NOMO-1 treated with dmso at 0.1 percent for 144 hours (cell line): Measurements from ENCODE around the gene LRRC55.
"Not testable (repeated sequence)": the region's sequence is repeated elsewhere in the genome, so short reads cannot be mapped to it uniquely, and the experiment has no call there.

Source experiments
- DNase-seq: peaks from one replicate; lab custom pipeline; 2025; ENCODE audit not compliant: unreplicated experiment; lab: John Stamatoyannopoulos, UW

Gene LRRC55

DNA sequence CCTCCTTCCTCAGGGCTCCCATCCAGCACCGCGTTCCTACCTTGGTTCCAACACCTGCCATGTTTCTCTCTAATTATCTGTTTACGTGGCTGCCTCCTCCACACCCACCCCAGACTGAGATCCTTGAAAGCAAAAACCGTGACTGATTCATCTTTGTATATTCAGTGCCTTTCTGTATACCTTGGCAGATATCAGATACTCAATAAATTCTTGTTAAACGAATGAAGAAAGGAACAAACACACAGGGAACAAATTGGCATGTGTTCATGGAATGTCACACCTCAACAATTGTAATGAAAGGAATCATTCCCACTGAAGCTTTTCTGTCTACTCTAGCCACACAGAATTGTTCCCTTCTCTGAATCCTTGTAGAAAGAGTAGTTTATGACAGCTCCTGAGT, 20.4 kb upstream of the LRRC55 start:
- DNase-seq, result no peak

DNA sequence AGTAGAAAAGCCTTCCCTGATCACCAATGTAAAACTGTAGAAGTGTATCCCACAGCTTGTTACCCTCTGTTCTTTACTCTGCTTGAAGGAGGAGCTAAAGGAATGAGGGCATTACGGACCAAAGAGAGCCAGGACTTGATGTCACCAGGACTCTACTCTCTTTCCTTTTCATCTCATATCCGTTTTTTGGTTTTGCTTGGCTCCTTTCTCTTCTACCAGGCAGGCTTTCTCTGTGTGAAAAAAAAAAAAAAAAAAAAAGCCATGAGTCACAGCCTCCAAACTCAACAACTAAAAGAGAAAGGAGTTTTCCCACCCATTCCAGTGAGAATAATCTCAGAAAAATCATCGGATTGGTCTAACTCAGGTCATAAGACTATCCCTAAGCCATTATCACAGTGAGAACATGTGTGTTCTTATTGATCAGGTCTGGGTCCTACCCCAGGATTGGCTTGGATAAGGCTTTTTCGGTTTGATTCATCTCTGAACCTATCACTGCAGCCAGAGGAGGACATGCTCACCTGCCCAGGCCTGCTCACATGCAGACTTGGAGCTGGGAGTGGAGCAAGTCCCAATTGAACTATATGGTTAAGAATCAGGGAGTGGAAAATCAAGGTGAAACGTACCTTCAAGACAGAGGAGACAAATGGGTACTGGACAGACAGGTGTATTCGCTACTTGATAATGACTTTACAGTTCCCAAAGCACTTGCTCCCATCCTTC, 19.4 kb upstream of the LRRC55 start:
- DNase-seq, result no peak

- DNase-seq, result no peak
Observed at GRCh38 chr11:57163160-57163868, 18.4 kb upstream of the LRRC55 start.

GRCh38 chr11:57164317-57164716, 17.4 kb upstream of the LRRC55 start:
- DNase-seq, result no peak

- DNase-seq, result no peak
Observed at GRCh38 chr11:57167125-57167846, 14.5 kb upstream of the LRRC55 start.

- not testable (repeated sequence) for DNase-seq
Observed at GRCh38 chr11:57169732-57170313, 11.9 kb upstream of the LRRC55 start.

DNA sequence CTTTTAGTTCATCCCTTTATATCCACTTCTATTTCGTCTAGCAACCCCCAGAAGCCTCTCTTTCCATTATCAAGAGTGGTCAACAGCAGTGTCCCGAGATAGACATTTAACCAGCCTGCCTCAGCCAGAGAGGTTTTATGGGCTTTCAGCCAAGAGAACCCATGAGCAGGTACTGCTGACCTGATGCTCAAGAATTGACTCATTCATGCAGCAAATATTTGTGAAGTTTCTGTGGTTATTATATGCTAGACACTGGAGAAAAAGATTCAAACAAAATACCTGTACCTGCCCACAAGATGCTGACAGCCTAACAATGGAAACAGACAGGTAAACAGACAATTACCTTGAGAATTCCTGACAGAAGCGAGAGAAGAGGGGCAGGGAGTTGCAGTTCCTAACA, 9.7 kb upstream of the LRRC55 start:
- no peak for DNase-seq

GRCh38 chr11:57174656-57175055, 7.1 kb upstream of the LRRC55 start:
- no peak for DNase-seq

GRCh38 chr11:57175478-57175877, 6.3 kb upstream of the LRRC55 start:
- DNase-seq, result no peak

- DNase-seq, result no peak
Observed at GRCh38 chr11:57178334-57178733, 3.4 kb upstream of the LRRC55 start.

- no peak for DNase-seq
Observed at GRCh38 chr11:57179681-57180080, 2.1 kb upstream of the LRRC55 start.

DNA sequence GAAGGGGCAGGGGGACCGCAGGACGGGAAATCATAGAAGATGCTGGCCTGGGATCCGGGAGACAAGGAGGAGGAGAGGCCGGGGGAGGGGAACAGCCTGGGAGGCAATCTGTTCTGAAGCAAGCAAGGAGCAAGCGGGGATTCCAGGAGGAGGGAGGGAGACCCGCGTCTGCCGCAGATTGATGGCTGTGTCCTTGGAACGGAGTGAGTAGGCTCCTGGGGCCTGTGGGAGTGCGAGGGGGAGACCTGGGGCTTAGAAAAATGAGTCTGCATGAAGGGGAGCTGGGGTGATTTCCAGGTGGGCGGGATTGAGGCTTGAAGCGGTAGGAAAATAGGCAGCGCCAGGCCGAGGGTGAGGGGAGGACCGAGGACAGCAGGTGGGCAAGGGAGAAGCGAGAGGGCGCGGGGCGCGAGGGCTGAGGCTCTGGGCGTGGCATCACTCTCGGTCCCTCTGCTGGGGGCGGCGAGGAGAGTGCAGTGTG, 1.6 kb upstream of the LRRC55 start:
- DNase-seq, result no peak

DNA sequence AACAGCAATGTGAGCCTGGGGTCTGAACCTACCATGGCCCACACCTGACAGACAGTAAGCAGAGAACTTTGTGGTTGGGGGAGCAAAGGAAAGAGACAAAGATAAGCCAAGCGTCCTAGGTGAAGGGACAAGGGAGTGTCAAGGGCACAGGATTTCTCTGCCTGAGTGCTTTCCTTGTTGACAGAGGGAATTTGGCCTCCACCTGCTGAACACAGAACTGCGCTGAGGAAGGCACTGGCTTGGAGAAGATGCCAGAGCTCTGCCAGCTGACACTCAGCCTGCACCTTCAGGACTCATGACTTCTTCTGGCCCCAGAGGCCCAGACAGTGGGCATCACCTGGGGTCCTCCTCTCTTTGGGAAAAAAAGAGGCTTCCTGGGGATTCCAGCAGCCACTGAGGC, 789 bp upstream of the LRRC55 start:
- no peak for DNase-seq

- DNase-seq, result no peak
Observed at GRCh38 chr11:57182896-57183295, 1.1 kb downstream of the LRRC55 start.

DNA sequence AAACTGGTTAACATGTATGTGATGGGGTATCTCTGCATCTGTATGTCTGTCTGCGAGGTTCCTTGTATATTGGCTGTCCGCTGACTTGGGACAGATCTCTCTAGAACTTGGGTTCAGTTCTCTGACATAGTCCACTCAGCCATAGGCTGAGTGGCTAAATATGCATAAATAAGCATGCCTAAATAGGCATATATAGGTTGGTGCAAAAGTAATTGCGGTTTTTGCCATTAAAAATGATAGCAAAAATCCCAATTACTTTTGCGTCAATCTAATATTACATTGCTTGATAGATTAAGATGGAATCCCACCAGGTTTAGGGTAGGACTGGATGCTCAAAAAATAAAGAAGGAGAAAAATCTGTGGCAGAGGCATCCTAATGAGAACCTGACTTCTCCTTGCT, 8.8 kb downstream of the LRRC55 start:
- no peak for DNase-seq

DNA sequence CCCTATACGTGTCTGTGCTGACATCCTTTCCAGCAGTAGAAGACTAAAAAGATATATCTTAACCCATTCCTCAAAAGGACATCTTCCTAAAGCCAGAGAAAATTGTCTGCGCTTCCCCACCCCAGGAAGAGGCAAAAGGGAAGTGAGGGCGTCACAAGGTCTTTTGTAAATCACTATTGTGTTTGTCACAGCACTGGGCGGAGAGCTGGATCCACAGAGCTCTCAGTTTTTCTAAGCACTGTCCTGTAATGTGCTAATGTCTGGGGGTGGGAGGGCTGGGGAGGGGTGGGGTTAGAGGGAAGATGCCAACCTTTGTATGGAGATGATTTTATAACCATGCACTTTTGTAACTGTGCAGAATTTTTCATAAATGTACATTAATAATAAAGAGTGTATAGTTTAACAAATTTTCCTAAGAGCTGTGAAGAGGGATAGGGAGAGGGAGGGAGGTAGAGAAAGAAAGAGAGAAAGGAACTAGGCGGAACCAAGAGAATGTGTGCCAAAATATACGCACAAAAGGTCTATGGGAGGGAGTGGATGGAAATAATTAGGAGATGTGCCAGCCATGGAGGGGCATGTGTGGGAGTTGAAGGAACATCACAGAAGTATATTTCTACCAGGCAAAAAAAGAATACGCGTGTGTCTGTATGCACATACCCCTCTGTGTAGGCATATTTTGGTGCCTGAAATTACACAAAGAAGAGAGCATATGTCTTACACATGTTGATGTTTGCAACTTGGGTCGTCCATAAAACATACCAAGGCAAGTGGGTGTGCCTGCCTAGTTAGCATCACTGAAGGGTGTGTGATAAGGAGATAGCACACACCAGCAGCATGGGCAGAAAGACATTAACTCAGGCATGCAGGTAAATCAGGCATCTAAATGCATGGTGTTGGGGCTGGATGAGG, 9.8 kb downstream of the LRRC55 start:
- DNase-seq, result no peak

- no peak for DNase-seq
Observed at GRCh38 chr11:57192316-57192715, 10.6 kb downstream of the LRRC55 start.

DNA sequence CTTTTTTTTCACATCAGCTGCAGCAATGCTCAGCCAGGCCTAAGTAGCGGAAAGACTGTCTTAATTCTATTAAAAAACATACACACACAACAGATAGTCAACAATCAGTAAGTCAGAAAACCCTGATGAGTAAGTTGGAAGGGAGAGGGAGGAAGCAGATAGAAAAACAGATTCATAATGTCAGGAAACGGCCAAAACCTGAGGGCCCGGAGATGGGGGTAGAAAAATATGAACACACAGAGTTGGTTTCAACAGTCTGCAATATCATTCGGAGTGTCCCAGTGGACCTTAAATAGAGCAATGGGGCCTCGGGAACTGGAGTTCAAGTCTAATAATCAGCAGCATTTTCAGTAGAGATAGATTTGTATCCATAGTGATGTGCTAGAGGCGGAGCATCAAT, 14.8 kb downstream of the LRRC55 start:
- no peak for DNase-seq

DNA sequence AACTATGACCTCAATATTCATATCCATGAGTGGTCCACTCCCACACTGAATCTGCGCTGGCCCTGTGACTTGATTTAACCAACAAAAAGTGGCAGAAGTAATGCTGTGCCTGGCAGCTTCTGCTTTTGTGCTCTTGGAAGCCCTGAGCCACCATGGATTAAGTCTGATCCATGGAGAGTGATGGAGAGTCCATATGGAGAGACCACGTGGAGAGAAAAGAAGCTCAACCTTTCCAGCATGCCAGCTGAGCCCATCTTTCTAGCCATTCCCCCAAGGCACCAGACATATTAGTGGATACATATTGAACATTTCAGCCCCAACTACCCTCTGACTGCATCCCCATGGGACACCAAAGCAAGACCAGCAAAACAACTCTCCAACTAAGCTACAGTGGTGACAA, 16.0 kb downstream of the LRRC55 start:
- no peak for DNase-seq

DNA sequence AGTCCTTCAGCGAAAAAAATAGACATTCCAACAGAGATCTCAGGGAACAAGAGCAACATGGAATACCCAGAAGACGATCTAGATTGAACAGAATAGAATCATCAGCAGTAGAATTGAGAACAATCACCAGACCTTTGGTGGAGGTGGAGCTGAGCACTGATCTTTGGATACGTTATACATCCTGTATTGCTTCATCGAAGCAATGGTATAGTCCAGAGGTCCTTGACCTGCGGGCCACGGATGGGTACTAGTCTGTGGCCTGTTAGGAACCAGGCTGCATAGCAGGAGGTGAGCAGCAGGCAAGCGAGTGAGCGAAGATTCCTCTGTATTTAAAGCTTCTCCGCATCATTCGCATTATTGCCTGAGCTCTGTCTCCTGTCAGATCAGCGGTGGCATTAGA, 17.6 kb downstream of the LRRC55 start:
- no peak for DNase-seq

- DNase-seq, result no peak
Observed at GRCh38 chr11:57200917-57201316, 19.2 kb downstream of the LRRC55 start.
